Measurements from ENCODE around the gene SLC43A2. TPM values are rescaled to one million over a fixed set of nuclear protein-coding genes. Genes with fewer than 3 reads are reported as not detected.

SLC43A2 gene
- total and polyA plus RNA-seq, 10 donors = 12.6 to 84.6 (median 61.2) TPM

GRCh38 chr17:1551741-1552140 lies 76.9 kb downstream of the SLC43A2 start:
- Histone ChIP-seq H3K9me3 (no peaks in the 10 kb centered on the region), H3K27ac (no peak overlapping the region), H3K27me3 (replicated peaks in 1 of 7) (no peaks in the 10 kb centered on the region), H3K36me3 (peaks cover 3 to 92% (median 53%) of the 10 kb centered on the region in 6 donors), H3K4me1 (peaks cover 12 to 34% (median 29%) of the 10 kb centered on the region in 6 donors), H3K4me3 (no peak overlapping the region)
- intact Hi-C loops (cut with DNase I; ENCODE audit: low total_unique reads) = no loop called here
- TF ChIP-seq POLR2A (IDR thresholded peaks at IDR 0.05) = no peak
- no peak for TF ChIP-seq POLR2AphosphoS5 (IDR thresholded peaks at IDR 0.05)
- TF ChIP-seq CTCF (IDR thresholded peaks at IDR 0.05 in 8 of 11, conservative IDR thresholded peaks at IDR 0.05 in 3 of 11) = no peak
- peak; percentile 38 for DNase-seq
- 87 to 96% (median 93%) methylated on average over 11 to 12 of the region's 12 CpGs for WGBS, 5 donors

- TF ChIP-seq CTCF (IDR thresholded peaks at IDR 0.05 in 8 of 11, conservative IDR thresholded peaks at IDR 0.05 in 3 of 11) (no peak), POLR2A (IDR thresholded peaks at IDR 0.05) (no peak), POLR2AphosphoS5 (IDR thresholded peaks at IDR 0.05) (peak in 1 of 3 donors; percentile 22)
- H3K27me3 ChIP-seq (replicated peaks in 1 of 7) = no peaks in the 10 kb centered on the region
- H3K27ac ChIP-seq = no peak overlapping the region
- 93 to 97% (median 97%) methylated on average over 18 of the region's 18 CpGs for WGBS, 5 donors
- intact Hi-C loops (cut with DNase I; ENCODE audit: low total_unique reads) = no loop called here
- H3K9me3 ChIP-seq = no peaks in the 10 kb centered on the region
- no peak for DNase-seq
- no peaks in the 10 kb centered on the region for H3K4me1 ChIP-seq
- H3K4me3 ChIP-seq = no peak overlapping the region
- H3K36me3 ChIP-seq = peaks cover 3 to 100% (median 76%) of the 10 kb centered on the region in 6 donors
These were observed 80.6 kb downstream of the SLC43A2 start for GRCh38 chr17:1548032-1548431.

- no peaks in the 10 kb centered on the region for H3K27me3 ChIP-seq (replicated peaks in 1 of 7)
- peaks cover 5 to 100% (median 80%) of the 10 kb centered on the region in 6 donors for H3K36me3 ChIP-seq
- TF ChIP-seq POLR2A (IDR thresholded peaks at IDR 0.05) = no peak
- TF ChIP-seq POLR2AphosphoS5 (IDR thresholded peaks at IDR 0.05) = no peak
- no peak for TF ChIP-seq CTCF (IDR thresholded peaks at IDR 0.05 in 8 of 11, conservative IDR thresholded peaks at IDR 0.05 in 3 of 11)
- 85 to 98% (median 95%) methylated on average over 5 to 6 of the region's 6 CpGs for WGBS, 5 donors
- no peaks in the 10 kb centered on the region for H3K9me3 ChIP-seq
- no peak overlapping the region for H3K27ac ChIP-seq
- H3K4me3 ChIP-seq = no peak overlapping the region
- no peak for DNase-seq
- intact Hi-C loops (cut with DNase I; ENCODE audit: low total_unique reads) = no loop called here
- no peaks in the 10 kb centered on the region for H3K4me1 ChIP-seq
These were observed 82.2 kb downstream of the SLC43A2 start for GRCh38 chr17:1546292-1546922.

- peaks cover 5 to 100% (median 79%) of the 10 kb centered on the region in 6 donors for H3K36me3 ChIP-seq
- TF ChIP-seq POLR2AphosphoS5 (IDR thresholded peaks at IDR 0.05) (no peak), POLR2A (IDR thresholded peaks at IDR 0.05) (no peak), CTCF (IDR thresholded peaks at IDR 0.05 in 8 of 11, conservative IDR thresholded peaks at IDR 0.05 in 3 of 11) (no peak)
- no peak overlapping the region for H3K4me3 ChIP-seq
- no peaks in the 10 kb centered on the region for H3K4me1 ChIP-seq
- DNase-seq = no peak
- 89 to 98% (median 93%) methylated on average over 9 of the region's 9 CpGs for WGBS, 5 donors
- intact Hi-C loops (cut with DNase I; ENCODE audit: low total_unique reads) = no loop called here
- H3K27ac ChIP-seq = no peak overlapping the region
- no peaks in the 10 kb centered on the region for H3K9me3 ChIP-seq
- H3K27me3 ChIP-seq (replicated peaks in 1 of 7) = no peaks in the 10 kb centered on the region
These were observed 83.0 kb downstream of the SLC43A2 start for GRCh38 chr17:1545618-1546017.

Measured in spleen (tissue), 11 donors.